ENCODE results near the gene CALCR.
A peak's percentile ranks its signal among the peaks of the same experiment; 100 is the strongest.

Gene CALCR

GRCh38 chr7:93566876-93567275 lies 7.6 kb downstream of the CALCR start:
- DNase-seq (ENCODE audit: low read depth in 1 of 2, low spot score in 1 of 2): no peak
- Histone ChIP-seq H3K4me3 (replicated peaks; ENCODE audit: insufficient read depth, low read length) (no peak overlapping the region), H3K27me3 (ENCODE audit: insufficient read depth, poor library complexity, severe bottlenecking) (no peaks in the 10 kb centered on the region), H3K27ac (replicated peaks) (no peak overlapping the region)
- TF ChIP-seq GABPA (IDR thresholded peaks at IDR 0.05; ENCODE audit: low read depth) (no peak), POLR2AphosphoS5 (IDR thresholded peaks at IDR 0.05; ENCODE audit: low read depth) (no peak), SPI1 (IDR thresholded peaks at IDR 0.05; ENCODE audit: borderline replicate concordance, low read depth) (no peak), CTCF (IDR thresholded peaks at IDR 0.05; ENCODE audit: insufficient read depth, low read length) (no peak)
- TF ChIP-seq, protein P1, sequence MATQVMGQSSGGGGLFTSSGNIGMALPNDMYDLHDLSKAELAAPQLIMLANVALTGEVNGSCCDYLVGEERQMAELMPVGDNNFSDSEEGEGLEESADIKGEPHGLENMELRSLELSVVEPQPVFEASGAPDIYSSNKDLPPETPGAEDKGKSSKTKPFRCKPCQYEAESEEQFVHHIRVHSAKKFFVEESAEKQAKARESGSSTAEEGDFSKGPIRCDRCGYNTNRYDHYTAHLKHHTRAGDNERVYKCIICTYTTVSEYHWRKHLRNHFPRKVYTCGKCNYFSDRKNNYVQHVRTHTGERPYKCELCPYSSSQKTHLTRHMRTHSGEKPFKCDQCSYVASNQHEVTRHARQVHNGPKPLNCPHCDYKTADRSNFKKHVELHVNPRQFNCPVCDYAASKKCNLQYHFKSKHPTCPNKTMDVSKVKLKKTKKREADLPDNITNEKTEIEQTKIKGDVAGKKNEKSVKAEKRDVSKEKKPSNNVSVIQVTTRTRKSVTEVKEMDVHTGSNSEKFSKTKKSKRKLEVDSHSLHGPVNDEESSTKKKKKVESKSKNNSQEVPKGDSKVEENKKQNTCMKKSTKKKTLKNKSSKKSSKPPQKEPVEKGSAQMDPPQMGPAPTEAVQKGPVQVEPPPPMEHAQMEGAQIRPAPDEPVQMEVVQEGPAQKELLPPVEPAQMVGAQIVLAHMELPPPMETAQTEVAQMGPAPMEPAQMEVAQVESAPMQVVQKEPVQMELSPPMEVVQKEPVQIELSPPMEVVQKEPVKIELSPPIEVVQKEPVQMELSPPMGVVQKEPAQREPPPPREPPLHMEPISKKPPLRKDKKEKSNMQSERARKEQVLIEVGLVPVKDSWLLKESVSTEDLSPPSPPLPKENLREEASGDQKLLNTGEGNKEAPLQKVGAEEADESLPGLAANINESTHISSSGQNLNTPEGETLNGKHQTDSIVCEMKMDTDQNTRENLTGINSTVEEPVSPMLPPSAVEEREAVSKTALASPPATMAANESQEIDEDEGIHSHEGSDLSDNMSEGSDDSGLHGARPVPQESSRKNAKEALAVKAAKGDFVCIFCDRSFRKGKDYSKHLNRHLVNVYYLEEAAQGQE (IDR thresholded peaks at IDR 0.05; ENCODE audit: insufficient replicate concordance, low read depth): no peak

DNA sequence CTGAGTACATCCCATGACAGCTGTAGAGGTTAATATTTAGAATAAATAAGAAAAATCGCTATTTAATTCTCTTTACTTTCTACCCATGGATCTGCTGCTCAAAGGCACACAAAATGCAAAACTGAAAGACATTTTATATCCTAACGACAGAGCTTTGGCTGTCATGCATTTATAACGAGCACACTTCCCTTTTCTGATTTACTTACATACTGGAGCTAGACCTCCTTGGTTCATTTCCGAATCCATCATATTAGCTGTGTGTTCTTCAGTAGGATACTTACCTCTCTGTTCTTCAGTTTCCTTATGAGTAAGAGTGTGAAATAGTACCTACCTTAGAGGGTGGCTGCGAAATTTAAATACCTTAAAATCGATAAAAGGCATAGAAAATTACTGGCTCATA lies 10.9 kb downstream of the CALCR start:
- no peaks in the 10 kb centered on the region for H3K27me3 ChIP-seq (ENCODE audit: insufficient read depth, poor library complexity, severe bottlenecking)
- H3K27ac ChIP-seq (replicated peaks): no peak overlapping the region
- TF ChIP-seq, protein P1 (IDR thresholded peaks at IDR 0.05; ENCODE audit: insufficient replicate concordance, low read depth): no peak
- TF ChIP-seq GABPA (IDR thresholded peaks at IDR 0.05; ENCODE audit: low read depth): no peak
- TF ChIP-seq SPI1 (IDR thresholded peaks at IDR 0.05; ENCODE audit: borderline replicate concordance, low read depth): peak; percentile 43; the same call in 1 of the 2 replicates
- no peak for TF ChIP-seq POLR2AphosphoS5 (IDR thresholded peaks at IDR 0.05; ENCODE audit: low read depth)
- no peak for TF ChIP-seq CTCF (IDR thresholded peaks at IDR 0.05; ENCODE audit: insufficient read depth, low read length)
- no peak for DNase-seq (ENCODE audit: low read depth in 1 of 2, low spot score in 1 of 2)
- H3K4me3 ChIP-seq (replicated peaks; ENCODE audit: insufficient read depth, low read length): no peak overlapping the region

GRCh38 chr7:93562936-93563335 lies 11.6 kb downstream of the CALCR start:
- Histone ChIP-seq H3K4me3 (replicated peaks; ENCODE audit: insufficient read depth, low read length) (no peak overlapping the region), H3K27ac (replicated peaks) (no peak overlapping the region), H3K27me3 (ENCODE audit: insufficient read depth, poor library complexity, severe bottlenecking) (no peaks in the 10 kb centered on the region)
- TF ChIP-seq GABPA (IDR thresholded peaks at IDR 0.05; ENCODE audit: low read depth): no peak
- TF ChIP-seq, protein P1 (IDR thresholded peaks at IDR 0.05; ENCODE audit: insufficient replicate concordance, low read depth): no peak
- TF ChIP-seq CTCF (IDR thresholded peaks at IDR 0.05; ENCODE audit: insufficient read depth, low read length): no peak
- TF ChIP-seq POLR2AphosphoS5 (IDR thresholded peaks at IDR 0.05; ENCODE audit: low read depth): no peak
- TF ChIP-seq SPI1 (IDR thresholded peaks at IDR 0.05; ENCODE audit: borderline replicate concordance, low read depth): no peak
- no peak for DNase-seq (ENCODE audit: low read depth in 1 of 2, low spot score in 1 of 2)

Data from HL-60 (cell line).